ENCODE measurements around the gene DDX54. TPM values are rescaled to one million over a fixed set of nuclear protein-coding genes. Genes with fewer than 3 reads are reported as not detected.

Gene DDX54
- total RNA-seq, 1 experiment from 2014 or later = 80.1 TPM

DNA sequence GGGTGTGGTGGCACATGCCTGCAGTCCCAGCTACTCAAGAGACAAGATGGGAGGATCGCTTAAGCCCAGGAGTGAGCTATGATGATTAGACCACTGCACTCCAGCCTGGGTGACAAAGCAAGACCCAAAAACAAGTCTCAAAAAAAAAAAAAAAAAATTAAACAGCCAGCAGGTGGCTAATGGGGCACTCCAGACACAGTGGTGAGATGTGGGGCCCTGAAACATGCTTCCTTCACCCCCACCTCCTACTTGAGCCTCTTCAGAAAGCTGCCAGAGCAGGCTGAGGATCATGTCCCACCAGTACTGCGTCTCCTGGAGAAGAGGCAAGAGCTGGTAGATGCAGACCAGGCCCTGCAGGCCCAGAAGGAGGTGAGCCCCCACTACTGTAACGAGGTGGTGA is 33.6 kb downstream of the DDX54 start:
- no peaks in the 10 kb centered on the region for H3K27me3 ChIP-seq (ENCODE audit: insufficient read depth, low read depth)
- H3K4me1 ChIP-seq (replicated peaks; ENCODE audit: insufficient read depth) = peaks cover 18% of the 10 kb centered on the region; the same call in 1 of the 2 replicates
- intact Hi-C loops (cut with micrococcal nuclease; ENCODE audit: unreplicated experiment) = loop anchor here (2.0 to 10.0 kb wide), 2 partner anchors 17 to 247 kb away; partner anchors contain the start of genes OAS1 and RASAL1
- no peak for DNase-seq
- H4K20me1 ChIP-seq (ENCODE audit: insufficient read depth) = no peaks in the 10 kb centered on the region
- BruUV-seq (replicated peaks) = no TSS peak
- no peak overlapping the region for H3K27ac ChIP-seq
- ChIA-PET CTCF (interaction anchor here (1.9 to 2.9 kb wide), 2 partner anchors 16 to 159 kb away, joined by 9 to 21 read pairs; partner anchors contain the start of gene RASAL1), POLR2A (ENCODE audit: unreplicated experiment) (no interaction called here)
- no peaks in the 10 kb centered on the region for H3K9me3 ChIP-seq (ENCODE audit: insufficient read depth, low read depth)
- H3F3A ChIP-seq (ENCODE audit: insufficient read depth, low read depth) = peaks cover 8% of the 10 kb centered on the region; the same call in 1 of the 2 replicates
- no peak overlapping the region for H3K4me2 ChIP-seq
- TF ChIP-seq, protein P1, sequence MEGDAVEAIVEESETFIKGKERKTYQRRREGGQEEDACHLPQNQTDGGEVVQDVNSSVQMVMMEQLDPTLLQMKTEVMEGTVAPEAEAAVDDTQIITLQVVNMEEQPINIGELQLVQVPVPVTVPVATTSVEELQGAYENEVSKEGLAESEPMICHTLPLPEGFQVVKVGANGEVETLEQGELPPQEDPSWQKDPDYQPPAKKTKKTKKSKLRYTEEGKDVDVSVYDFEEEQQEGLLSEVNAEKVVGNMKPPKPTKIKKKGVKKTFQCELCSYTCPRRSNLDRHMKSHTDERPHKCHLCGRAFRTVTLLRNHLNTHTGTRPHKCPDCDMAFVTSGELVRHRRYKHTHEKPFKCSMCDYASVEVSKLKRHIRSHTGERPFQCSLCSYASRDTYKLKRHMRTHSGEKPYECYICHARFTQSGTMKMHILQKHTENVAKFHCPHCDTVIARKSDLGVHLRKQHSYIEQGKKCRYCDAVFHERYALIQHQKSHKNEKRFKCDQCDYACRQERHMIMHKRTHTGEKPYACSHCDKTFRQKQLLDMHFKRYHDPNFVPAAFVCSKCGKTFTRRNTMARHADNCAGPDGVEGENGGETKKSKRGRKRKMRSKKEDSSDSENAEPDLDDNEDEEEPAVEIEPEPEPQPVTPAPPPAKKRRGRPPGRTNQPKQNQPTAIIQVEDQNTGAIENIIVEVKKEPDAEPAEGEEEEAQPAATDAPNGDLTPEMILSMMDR (conservative IDR thresholded peaks at IDR 0.05) = no peak
- TF ChIP-seq EZH2 (IDR thresholded peaks at IDR 0.05; ENCODE audit: low read depth) = no peak
- no peaks in the 10 kb centered on the region for H3K9me2 ChIP-seq (ENCODE audit: insufficient read depth)
- H3K79me2 ChIP-seq (ENCODE audit: low read depth) = no peaks in the 10 kb centered on the region
- no peak overlapping the region for H3K4me3 ChIP-seq
- no peaks in the 10 kb centered on the region for H3K36me3 ChIP-seq (ENCODE audit: low read depth)
- H2AFZ ChIP-seq = no peak overlapping the region

DNA sequence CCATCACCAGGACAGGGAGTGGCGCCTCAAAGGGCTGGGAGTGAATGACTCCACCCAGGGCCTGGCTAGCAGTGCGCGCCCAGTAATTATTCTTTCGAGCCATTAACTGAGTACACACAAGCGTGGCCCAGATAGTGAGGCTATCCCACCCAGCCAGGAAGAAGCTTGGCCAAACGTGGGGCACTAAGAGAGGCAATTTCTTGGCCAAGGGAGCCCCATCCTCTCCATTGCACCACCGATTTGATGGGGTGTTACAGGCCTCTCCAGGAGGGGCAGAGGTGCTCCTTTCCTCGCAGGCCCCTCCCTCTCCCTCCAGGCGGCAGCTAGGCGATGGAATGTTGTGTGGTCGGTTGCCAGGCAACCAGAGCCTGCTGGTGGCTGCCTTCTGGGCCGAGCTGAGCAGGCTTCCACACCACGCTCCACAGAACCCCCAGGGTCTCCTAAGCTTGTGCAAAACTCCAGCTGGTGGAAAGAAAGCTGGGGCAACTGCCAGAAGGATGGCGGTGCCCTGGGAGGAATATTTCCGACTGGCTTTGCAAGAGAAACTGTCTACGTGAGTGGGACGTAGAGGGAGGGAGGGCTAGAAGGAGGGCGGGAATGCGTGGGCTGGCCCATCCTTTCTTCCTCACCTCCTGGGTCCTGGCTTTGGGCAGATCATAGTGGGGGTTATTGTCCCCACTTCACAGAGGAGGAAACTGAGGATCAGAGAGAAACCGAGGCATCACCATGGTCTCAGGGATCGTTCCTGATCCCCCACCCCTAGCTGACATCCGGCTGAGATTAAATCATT is 35.7 kb downstream of the DDX54 start, which contains the start of gene CFAP73:
Gene CFAP73, plus strand, starts transcription at position 364 of the 790 bp plus-strand sequence. Its CDS starts 134 bp downstream, at position 498.
- intact Hi-C loops (cut with micrococcal nuclease; ENCODE audit: unreplicated experiment) = loop anchor here (10.0 kb wide), 1 partner anchor 245 kb away; the partner anchor contains the start of gene OAS1
- H3K27ac ChIP-seq = no peak within 1 kb of the TSS
- no peak within 1 kb of the TSS for H2AFZ ChIP-seq
- no peaks in the 10 kb centered on the region for H4K20me1 ChIP-seq (ENCODE audit: insufficient read depth)
- H3K36me3 ChIP-seq (ENCODE audit: low read depth) = no peaks in the 10 kb centered on the region
- POLR2A ChIA-PET (ENCODE audit: unreplicated experiment) = interaction anchor here (0.7 kb wide), 1 partner anchor 273 kb away, joined by 3 read pairs; the partner anchor contains the start of gene SDSL
- BruUV-seq (replicated peaks) = no TSS peak
- CTCF ChIA-PET = interaction anchor here (0.5 to 1.1 kb wide), 3 partner anchors 14 to 276 kb away, joined by 3 to 7 read pairs (median 5); partner anchors contain the start of gene RASAL1
- H3K79me2 ChIP-seq (ENCODE audit: low read depth) = no peaks in the 10 kb centered on the region
- H3K4me3 ChIP-seq = no peak within 1 kb of the TSS
- no peaks in the 10 kb centered on the region for H3K27me3 ChIP-seq (ENCODE audit: insufficient read depth, low read depth)
- no peak for TF ChIP-seq EZH2 (IDR thresholded peaks at IDR 0.05; ENCODE audit: low read depth)
- TF ChIP-seq, protein P1 (conservative IDR thresholded peaks at IDR 0.05) = no peak
- H3K4me2 ChIP-seq = peak within 1 kb of the TSS; percentile 47
- H3K9me2 ChIP-seq (ENCODE audit: insufficient read depth) = no peaks in the 10 kb centered on the region
- peak; percentile 75 to 89 for DNase-seq
- no peaks in the 10 kb centered on the region for H3K9me3 ChIP-seq (ENCODE audit: insufficient read depth, low read depth)
- H3F3A ChIP-seq (ENCODE audit: insufficient read depth, low read depth) = peaks cover 12% of the 10 kb centered on the region; the same call in 1 of the 2 replicates
- peaks cover 18% of the 10 kb centered on the region; the same call in 1 of the 2 replicates for H3K4me1 ChIP-seq (replicated peaks; ENCODE audit: insufficient read depth)

DNA sequence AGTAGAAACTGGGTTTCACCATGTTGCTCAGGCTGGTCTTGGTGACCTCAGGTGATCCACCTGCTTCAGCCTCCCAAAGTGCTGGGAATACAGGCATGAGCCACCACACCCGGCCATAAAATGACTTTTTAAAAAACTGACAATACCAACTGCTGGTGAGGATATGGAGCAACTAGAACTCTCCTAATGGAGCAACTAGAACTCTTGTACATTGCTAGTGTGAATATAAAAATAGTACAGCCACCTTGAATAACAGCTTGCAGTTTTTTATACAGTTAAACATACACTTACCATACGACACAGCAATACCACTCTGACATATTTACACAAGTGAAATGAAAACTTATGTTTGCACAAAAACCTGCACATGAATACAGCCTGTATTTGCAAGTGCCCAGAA is 38.3 kb downstream of the DDX54 start:
- H3K27ac ChIP-seq = no peak overlapping the region
- H3K9me3 ChIP-seq (ENCODE audit: insufficient read depth, low read depth) = no peaks in the 10 kb centered on the region
- ChIA-PET POLR2A (ENCODE audit: unreplicated experiment) (no interaction called here), CTCF (no interaction called here)
- no TSS peak for BruUV-seq (replicated peaks)
- intact Hi-C loops (cut with micrococcal nuclease; ENCODE audit: unreplicated experiment) = no loop called here
- no peaks in the 10 kb centered on the region for H3K9me2 ChIP-seq (ENCODE audit: insufficient read depth)
- H3K4me2 ChIP-seq = no peak overlapping the region
- H3F3A ChIP-seq (ENCODE audit: insufficient read depth, low read depth) = peaks cover 5% of the 10 kb centered on the region; the same call in 1 of the 2 replicates
- no peak for DNase-seq
- no peaks in the 10 kb centered on the region for H3K36me3 ChIP-seq (ENCODE audit: low read depth)
- no peak overlapping the region for H3K4me3 ChIP-seq
- no peaks in the 10 kb centered on the region for H3K79me2 ChIP-seq (ENCODE audit: low read depth)
- no peaks in the 10 kb centered on the region for H3K27me3 ChIP-seq (ENCODE audit: insufficient read depth, low read depth)
- TF ChIP-seq, protein P1 (conservative IDR thresholded peaks at IDR 0.05) = no peak
- no peak overlapping the region for H2AFZ ChIP-seq
- no peaks in the 10 kb centered on the region for H4K20me1 ChIP-seq (ENCODE audit: insufficient read depth)
- H3K4me1 ChIP-seq (replicated peaks; ENCODE audit: insufficient read depth) = peaks cover 13% of the 10 kb centered on the region; the same call in 1 of the 2 replicates

Measured in PC-9 (cell line).